ENCODE results near the gene ADGRE2.

DNA sequence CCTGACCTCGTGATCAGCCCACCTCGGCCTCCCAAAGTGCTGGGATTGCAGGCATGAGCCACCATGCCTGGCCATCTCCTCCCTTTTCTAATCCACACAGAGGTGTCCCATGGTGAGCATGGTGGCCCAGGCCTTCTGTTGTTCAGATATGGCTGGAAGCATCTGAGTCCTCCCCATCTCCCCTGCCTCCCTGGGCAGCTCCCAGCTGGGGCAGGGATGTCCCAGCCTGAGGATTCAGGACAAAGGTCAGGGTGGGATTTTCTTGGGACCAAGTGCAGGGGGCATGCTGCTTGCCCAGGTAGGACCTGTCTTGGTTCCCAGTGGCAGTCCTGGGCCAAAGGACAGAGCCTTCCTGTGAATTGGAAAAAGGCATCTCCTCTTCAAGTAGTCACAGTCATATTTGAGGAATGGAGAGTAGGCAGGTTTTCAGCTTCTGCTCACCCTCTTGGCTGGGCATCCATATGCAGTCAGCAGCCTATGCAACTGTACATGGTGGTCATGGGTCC, 10.8 kb downstream of the ADGRE2 start:
- no peak for TF ChIP-seq CTCF (IDR thresholded peaks at IDR 0.05 in 4 of 5, conservative IDR thresholded peaks at IDR 0.05 in 1 of 5)
- TF ChIP-seq POLR2A (IDR thresholded peaks at IDR 0.05): no peak

All from gastrocnemius medialis (tissue), 4 donors.